ENCODE measurements around the gene SSR4. TPM values are rescaled to one million over a fixed set of nuclear protein-coding genes. Genes with fewer than 3 reads are reported as not detected.

Gene SSR4
- total and polyA plus RNA-seq, 10 of the 15 experiments (the other 5 are each of a cell fraction or from before 2014, with no cell fraction given): 151 to 521 (median 310) TPM

GRCh38 chrX:153845842-153846241, 51.4 kb downstream of the SSR4 start (continued):
- TF ChIP-seq ZNF687 (IDR thresholded peaks at IDR 0.05): no peak
- no peak for TF ChIP-seq RFX5 (IDR thresholded peaks at IDR 0.05; ENCODE audit: low read depth, low read length)
- no peak for TF ChIP-seq BMI1 (IDR thresholded peaks at IDR 0.05; ENCODE audit: borderline replicate concordance)
- no peak for TF ChIP-seq ZNF384 (IDR thresholded peaks at IDR 0.05; ENCODE audit: borderline replicate concordance, low read depth, low read length)
- no peak for TF ChIP-seq PAX8 (IDR thresholded peaks at IDR 0.05)
- TF ChIP-seq ESRRA (IDR thresholded peaks at IDR 0.05; ENCODE audit: low read length): no peak
- no peak for TF ChIP-seq NRF1 (conservative IDR thresholded peaks at IDR 0.05; ENCODE audit: low read depth, low read length)

Other genes with a start within 250 kb of the SSR4 start
Only the 7 nearest of the 18 such genes appear.
- 62.7 and 72.8 TPM in 2 replicates for gene BCAP31, start 70.3 kb upstream of the SSR4 start, total RNA-seq (2014; rRNA removed)
- gene BCAP31, start 70.3 kb upstream of the SSR4 start, total RNA-seq (2014; rRNA removed; fragmentation: Illumina TruSeq; extraction: Trizol): 61.5 and 63.1 TPM in 2 replicates
- gene BCAP31, start 70.3 kb upstream of the SSR4 start, total RNA-seq (2021): 104 and 109 TPM in 2 replicates
- 52.8 and 82.4 TPM in 2 replicates for gene BCAP31, start 70.3 kb upstream of the SSR4 start, polyA plus RNA-seq (2011; rRNA removed)
- gene BCAP31, start 70.3 kb upstream of the SSR4 start, polyA plus RNA-seq (2014; fragmentation: Illumina TruSeq; extraction: Trizol): 73.4 and 78.7 TPM in 2 replicates
- 100 to 1,000 TPM; 201 to 246 TPM for gene BCAP31, start 70.3 kb upstream of the SSR4 start, polyA plus RNA-seq (2014; fragmentation: Nextera tagmentation; extraction: Ambion mirVana)
- 71.3 and 79.4 TPM in 2 replicates for gene BCAP31, start 70.3 kb upstream of the SSR4 start, polyA plus RNA-seq (2014; rRNA removed)
- gene BCAP31, start 70.3 kb upstream of the SSR4 start, polyA plus RNA-seq (2016; fragmentation: Nextera tagmentation; extraction: Ambion mirVana): 100 to 1,000 TPM; 163 to 166 TPM
- gene ABCD1, start 69.8 kb upstream of the SSR4 start, total RNA-seq (2014; rRNA removed): 3.8 and 5.1 TPM in 2 replicates
- 1.4 and 1.8 TPM in 2 replicates for gene ABCD1, start 69.8 kb upstream of the SSR4 start, total RNA-seq (2014; rRNA removed; fragmentation: Illumina TruSeq; extraction: Trizol)
- gene ABCD1, start 69.8 kb upstream of the SSR4 start, total RNA-seq (2021): 6.5 and 6.8 TPM in 2 replicates
- 0.55 and 1.3 TPM in 2 replicates for gene ABCD1, start 69.8 kb upstream of the SSR4 start, polyA plus RNA-seq (2011; rRNA removed)
- 0.19 and 0.96 TPM in 2 replicates for gene ABCD1, start 69.8 kb upstream of the SSR4 start, polyA plus RNA-seq (2014; fragmentation: Illumina TruSeq; extraction: Trizol)
- under 1 TPM; 0.13 to 0.35 TPM for gene ABCD1, start 69.8 kb upstream of the SSR4 start, polyA plus RNA-seq (2014; fragmentation: Nextera tagmentation; extraction: Ambion mirVana)
- 3.9 and 5.1 TPM in 2 replicates for gene ABCD1, start 69.8 kb upstream of the SSR4 start, polyA plus RNA-seq (2014; rRNA removed)
- gene ABCD1, start 69.8 kb upstream of the SSR4 start, polyA plus RNA-seq (2016; fragmentation: Nextera tagmentation; extraction: Ambion mirVana): 1 to 10 TPM; 1.4 to 1.6 TPM
- gene PLXNB3, start 30.4 kb upstream of the SSR4 start, total RNA-seq (2014; rRNA removed): not detected in 2 replicates
- not detected in 2 replicates for gene PLXNB3, start 30.4 kb upstream of the SSR4 start, total RNA-seq (2014; rRNA removed; fragmentation: Illumina TruSeq; extraction: Trizol)
- gene PLXNB3, start 30.4 kb upstream of the SSR4 start, total RNA-seq (2021): 0.21 and 0.53 TPM in 2 replicates
- gene PLXNB3, start 30.4 kb upstream of the SSR4 start, polyA plus RNA-seq (2011; rRNA removed): 0.14 and 0.20 TPM in 2 replicates
- gene PLXNB3, start 30.4 kb upstream of the SSR4 start, polyA plus RNA-seq (2014; fragmentation: Illumina TruSeq; extraction: Trizol): 0.18 TPM in 1 of 2 replicates, not detected in the other
- not detected for gene PLXNB3, start 30.4 kb upstream of the SSR4 start, polyA plus RNA-seq (2014; fragmentation: Nextera tagmentation; extraction: Ambion mirVana)
- gene PLXNB3, start 30.4 kb upstream of the SSR4 start, polyA plus RNA-seq (2014; rRNA removed): 0.62 and 0.68 TPM in 2 replicates
- gene PLXNB3, start 30.4 kb upstream of the SSR4 start, polyA plus RNA-seq (2016; fragmentation: Nextera tagmentation; extraction: Ambion mirVana): under 1 TPM; 0.06 to 0.43 TPM
- not detected in 2 replicates for gene SRPK3, start 13.6 kb upstream of the SSR4 start, total RNA-seq (2014; rRNA removed)
- gene SRPK3, start 13.6 kb upstream of the SSR4 start, total RNA-seq (2014; rRNA removed; fragmentation: Illumina TruSeq; extraction: Trizol): not detected in 2 replicates
- gene SRPK3, start 13.6 kb upstream of the SSR4 start, total RNA-seq (2021): not detected in 2 replicates
- gene SRPK3, start 13.6 kb upstream of the SSR4 start, polyA plus RNA-seq (2011; rRNA removed): not detected in 2 replicates
- gene SRPK3, start 13.6 kb upstream of the SSR4 start, polyA plus RNA-seq (2014; fragmentation: Illumina TruSeq; extraction: Trizol): not detected in 2 replicates
- gene SRPK3, start 13.6 kb upstream of the SSR4 start, polyA plus RNA-seq (2014; fragmentation: Nextera tagmentation; extraction: Ambion mirVana): under 1 TPM in 1 of 2 experiments, not detected in 1; 0.05 TPM
- not detected in 2 replicates for gene SRPK3, start 13.6 kb upstream of the SSR4 start, polyA plus RNA-seq (2014; rRNA removed)
- under 1 TPM in 1 of 2 experiments, not detected in 1; 0.19 TPM for gene SRPK3, start 13.6 kb upstream of the SSR4 start, polyA plus RNA-seq (2016; fragmentation: Nextera tagmentation; extraction: Ambion mirVana)
- gene IDH3G, start 293 bp upstream of the SSR4 start, total RNA-seq (2014; rRNA removed): 69.3 and 78.5 TPM in 2 replicates
- gene IDH3G, start 293 bp upstream of the SSR4 start, total RNA-seq (2014; rRNA removed; fragmentation: Illumina TruSeq; extraction: Trizol): 38.6 and 41.5 TPM in 2 replicates
- 61.3 and 69.0 TPM in 2 replicates for gene IDH3G, start 293 bp upstream of the SSR4 start, total RNA-seq (2021)
- gene IDH3G, start 293 bp upstream of the SSR4 start, polyA plus RNA-seq (2011; rRNA removed): 22.6 and 49.1 TPM in 2 replicates
- 32.7 and 64.2 TPM in 2 replicates for gene IDH3G, start 293 bp upstream of the SSR4 start, polyA plus RNA-seq (2014; fragmentation: Illumina TruSeq; extraction: Trizol)
- 10 to 100 TPM; 26.3 to 34.4 TPM for gene IDH3G, start 293 bp upstream of the SSR4 start, polyA plus RNA-seq (2014; fragmentation: Nextera tagmentation; extraction: Ambion mirVana)
- gene IDH3G, start 293 bp upstream of the SSR4 start, polyA plus RNA-seq (2014; rRNA removed): 77.9 and 81.4 TPM in 2 replicates
- 100 to 1,000 TPM in 1 of 2 experiments, 10 to 100 TPM in 1; 96.5 to 102 TPM for gene IDH3G, start 293 bp upstream of the SSR4 start, polyA plus RNA-seq (2016; fragmentation: Nextera tagmentation; extraction: Ambion mirVana)
- not detected in 2 replicates for gene PDZD4, start 35.9 kb downstream of the SSR4 start, total RNA-seq (2014; rRNA removed)
- not detected in 2 replicates for gene PDZD4, start 35.9 kb downstream of the SSR4 start, total RNA-seq (2014; rRNA removed; fragmentation: Illumina TruSeq; extraction: Trizol)
- gene PDZD4, start 35.9 kb downstream of the SSR4 start, total RNA-seq (2021): 0.15 TPM in 1 of 2 replicates, not detected in the other
- not detected in 2 replicates for gene PDZD4, start 35.9 kb downstream of the SSR4 start, polyA plus RNA-seq (2011; rRNA removed)
- gene PDZD4, start 35.9 kb downstream of the SSR4 start, polyA plus RNA-seq (2014; fragmentation: Illumina TruSeq; extraction: Trizol): 0.01 TPM in 1 of 2 replicates, not detected in the other
- gene PDZD4, start 35.9 kb downstream of the SSR4 start, polyA plus RNA-seq (2014; fragmentation: Nextera tagmentation; extraction: Ambion mirVana): not detected
- gene PDZD4, start 35.9 kb downstream of the SSR4 start, polyA plus RNA-seq (2014; rRNA removed): 0.05 TPM in 1 of 2 replicates, not detected in the other
- under 1 TPM in 1 of 2 experiments, not detected in 1; 0.04 TPM for gene PDZD4, start 35.9 kb downstream of the SSR4 start, polyA plus RNA-seq (2016; fragmentation: Nextera tagmentation; extraction: Ambion mirVana)
- not detected in 2 replicates for gene L1CAM, start 91.5 kb downstream of the SSR4 start, total RNA-seq (2014; rRNA removed)
- not detected in 2 replicates for gene L1CAM, start 91.5 kb downstream of the SSR4 start, total RNA-seq (2014; rRNA removed; fragmentation: Illumina TruSeq; extraction: Trizol)
- gene L1CAM, start 91.5 kb downstream of the SSR4 start, total RNA-seq (2021): 0.24 and 0.64 TPM in 2 replicates
- gene L1CAM, start 91.5 kb downstream of the SSR4 start, polyA plus RNA-seq (2011; rRNA removed): 0.12 and 0.22 TPM in 2 replicates
- not detected in 2 replicates for gene L1CAM, start 91.5 kb downstream of the SSR4 start, polyA plus RNA-seq (2014; fragmentation: Illumina TruSeq; extraction: Trizol)
- gene L1CAM, start 91.5 kb downstream of the SSR4 start, polyA plus RNA-seq (2014; fragmentation: Nextera tagmentation; extraction: Ambion mirVana): not detected
- 0.01 TPM in 1 of 2 replicates, not detected in the other for gene L1CAM, start 91.5 kb downstream of the SSR4 start, polyA plus RNA-seq (2014; rRNA removed)
- under 1 TPM; 0.05 to 0.09 TPM for gene L1CAM, start 91.5 kb downstream of the SSR4 start, polyA plus RNA-seq (2016; fragmentation: Nextera tagmentation; extraction: Ambion mirVana)

Measured in GM12878 (cell line).